ENCODE results near the gene FAM89A. TPM values are rescaled to one million over a fixed set of nuclear protein-coding genes. Genes with fewer than 3 reads are reported as not detected.

FAM89A gene
- total and polyA plus RNA-seq, 2 of the 8 experiments (the other 6 are each of a cell fraction or from before 2014, with no cell fraction given): 2.1 to 2.2 TPM

DNA sequence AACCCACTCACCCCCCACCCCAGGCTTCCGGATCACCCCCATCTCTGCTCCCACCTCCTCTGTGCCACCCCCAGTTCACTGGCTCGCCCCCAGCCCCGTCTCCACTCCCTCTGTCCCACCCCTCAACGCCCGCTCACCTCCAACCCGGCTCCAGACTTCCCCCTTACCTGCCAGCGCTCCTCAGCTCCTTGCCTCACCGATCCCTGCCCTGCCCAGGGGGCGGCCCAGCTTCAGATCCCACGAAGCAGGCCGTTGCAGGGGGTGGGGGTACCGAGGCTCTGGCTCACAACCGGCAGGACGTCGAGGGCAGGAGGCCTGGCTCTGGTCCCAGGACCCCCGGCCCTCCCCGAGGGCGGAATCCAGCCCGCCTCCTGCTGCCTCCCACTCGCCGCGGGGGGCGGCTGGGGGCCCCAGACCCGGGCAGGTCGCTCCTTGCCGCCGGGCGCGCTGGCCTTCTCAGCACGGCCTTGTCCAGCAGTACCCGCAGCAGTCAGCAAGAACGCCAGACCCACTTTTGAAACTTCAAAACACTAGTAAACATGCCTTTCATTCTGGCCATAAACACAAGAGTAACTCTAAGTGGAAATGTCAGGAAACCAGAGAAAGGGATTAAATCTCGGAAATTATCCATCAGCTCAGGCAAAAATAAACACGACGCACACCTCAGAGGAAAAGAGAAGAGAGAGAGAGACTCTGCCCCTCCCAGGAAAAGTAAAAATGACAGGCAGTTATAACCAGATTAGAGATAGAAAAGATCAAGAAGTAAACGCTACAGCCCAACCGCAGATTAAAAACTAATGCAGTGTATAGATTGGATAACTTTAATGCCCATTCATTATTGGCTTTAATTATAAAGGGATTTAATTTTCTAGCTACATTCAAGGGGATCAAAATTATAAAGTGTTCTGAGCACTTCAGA is 1.0 kb upstream of the FAM89A start:
- peak in 1 of 2 experiments; percentile 59 for DNase-seq (ENCODE audit: low read depth in 1 of 2, low spot score in 2 of 2)
- H3K9ac ChIP-seq (replicated peaks in 1 of 4; ENCODE audit: extremely low read depth in 1 of 4, low read depth in 3 of 4, low read length in 3 of 4): no peak overlapping the region
- no peak for TF ChIP-seq RFX5 (IDR thresholded peaks at IDR 0.05; ENCODE audit: borderline replicate concordance, low read depth, low read length)
- no peak for TF ChIP-seq CHD2 (IDR thresholded peaks at IDR 0.05; ENCODE audit: low read length)
- TF ChIP-seq CHD1 (IDR thresholded peaks at IDR 0.05; ENCODE audit: low read depth, low read length): no peak
- TF ChIP-seq JUN (IDR thresholded peaks at IDR 0.05; ENCODE audit: low read depth, low read length): no peak
- no peak for TF ChIP-seq SP2 (IDR thresholded peaks at IDR 0.05; ENCODE audit: low read length)
- TF ChIP-seq KDM4A (IDR thresholded peaks at IDR 0.05; ENCODE audit: low read depth, low read length, severe bottlenecking): peak; percentile 14
- TF ChIP-seq EZH2 (IDR thresholded peaks at IDR 0.05; ENCODE audit: low read depth, low read length, severe bottlenecking): peak; percentile 66
- TF ChIP-seq, protein P1, sequence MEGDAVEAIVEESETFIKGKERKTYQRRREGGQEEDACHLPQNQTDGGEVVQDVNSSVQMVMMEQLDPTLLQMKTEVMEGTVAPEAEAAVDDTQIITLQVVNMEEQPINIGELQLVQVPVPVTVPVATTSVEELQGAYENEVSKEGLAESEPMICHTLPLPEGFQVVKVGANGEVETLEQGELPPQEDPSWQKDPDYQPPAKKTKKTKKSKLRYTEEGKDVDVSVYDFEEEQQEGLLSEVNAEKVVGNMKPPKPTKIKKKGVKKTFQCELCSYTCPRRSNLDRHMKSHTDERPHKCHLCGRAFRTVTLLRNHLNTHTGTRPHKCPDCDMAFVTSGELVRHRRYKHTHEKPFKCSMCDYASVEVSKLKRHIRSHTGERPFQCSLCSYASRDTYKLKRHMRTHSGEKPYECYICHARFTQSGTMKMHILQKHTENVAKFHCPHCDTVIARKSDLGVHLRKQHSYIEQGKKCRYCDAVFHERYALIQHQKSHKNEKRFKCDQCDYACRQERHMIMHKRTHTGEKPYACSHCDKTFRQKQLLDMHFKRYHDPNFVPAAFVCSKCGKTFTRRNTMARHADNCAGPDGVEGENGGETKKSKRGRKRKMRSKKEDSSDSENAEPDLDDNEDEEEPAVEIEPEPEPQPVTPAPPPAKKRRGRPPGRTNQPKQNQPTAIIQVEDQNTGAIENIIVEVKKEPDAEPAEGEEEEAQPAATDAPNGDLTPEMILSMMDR (IDR thresholded peaks at IDR 0.05; ENCODE audit: control extremely low read depth in 1 of 3, insufficient read depth in 1 of 3, low read depth in 1 of 3, low read length in 3 of 3): no peak

More for the DNA sequence above, 1.0 kb upstream of the FAM89A start:
- Histone ChIP-seq H3K56ac (replicated peaks; ENCODE audit: insufficient read length, low read depth, low read length) (no peak overlapping the region), H2BK5ac (ENCODE audit: low read depth, low read length) (no peak overlapping the region), H3K23ac (ENCODE audit: insufficient read length) (no peak overlapping the region), H2AFZ (ENCODE audit: low read length) (peak overlapping the region; percentile 16; the same call in 1 of the 2 replicates), H4K91ac (replicated peaks; ENCODE audit: insufficient read length, low read length) (no peak overlapping the region), H3K4me3 (ENCODE audit: extremely low read depth in 1 of 4, insufficient read depth in 2 of 4, low read depth in 3 of 4, low read length in 4 of 4) (peak overlapping the region; percentile 50 to 84 (median 54); a peak in 6 of 8 replicates), H2BK15ac (ENCODE audit: low read length) (no peak overlapping the region), H2BK20ac (ENCODE audit: low read length) (no peak overlapping the region), H3K79me1 (ENCODE audit: low read depth, low read length) (no peaks in the 10 kb centered on the region), H3K18ac (ENCODE audit: extremely low read depth, low read length) (no peak overlapping the region; the same call in none of the 2 replicates), H2AK5ac (ENCODE audit: low read depth, low read length) (no peak overlapping the region), H2BK120ac (replicated peaks; ENCODE audit: low read depth, low read length) (no peak overlapping the region), H4K8ac (ENCODE audit: extremely low read depth, insufficient read depth, low read length) (no peak overlapping the region), H3K4me2 (ENCODE audit: insufficient read depth in 1 of 2, low read depth in 2 of 2, low read length in 2 of 2) (peak overlapping the region; percentile 69 to 90), H4K20me1 (replicated peaks in 1 of 2; ENCODE audit: control insufficient read depth in 1 of 2, insufficient read depth in 2 of 2, low read length in 2 of 2) (peaks cover 2 to 9% of the 10 kb centered on the region in 2 experiments), H3K14ac (ENCODE audit: insufficient read length) (no peak overlapping the region), H3K4me1 (replicated peaks in 1 of 4; ENCODE audit: control insufficient read depth in 3 of 4, insufficient read depth in 4 of 4, low read length in 3 of 4) (peaks cover 0 to 5% (median 2%) of the 10 kb centered on the region in 4 experiments; a peak in 5 of 7 replicates), H4K5ac (ENCODE audit: insufficient read length, low read depth, low read length) (no peak overlapping the region), H3K4ac (replicated peaks; ENCODE audit: insufficient read length, low read depth, low read length) (no peak overlapping the region), H3K27me3 (replicated peaks in 1 of 4; ENCODE audit: control insufficient read depth in 3 of 4, extremely low read depth in 1 of 4, insufficient read depth in 3 of 4, low read length in 3 of 4) (peaks cover 30 to 66% (median 59%) of the 10 kb centered on the region in 4 experiments), H3K79me2 (ENCODE audit: control insufficient read depth in 1 of 2, insufficient read depth in 2 of 2, low read length in 2 of 2) (no peaks in the 10 kb centered on the region), H2BK12ac (ENCODE audit: low read depth, low read length) (no peak overlapping the region), H3K23me2 (ENCODE audit: low read depth, low read length) (peaks cover 12% of the 10 kb centered on the region; the same call in 1 of the 2 replicates), H3K36me3 (ENCODE audit: control insufficient read depth in 2 of 4, insufficient read depth in 4 of 4, low read length in 3 of 4) (no peaks in the 10 kb centered on the region; a peak in 1 of 8 replicates), H3K9me3 (ENCODE audit: insufficient read depth in 2 of 2, low read depth in 1 of 2, low read length in 1 of 2) (0 out of 4 replicates have a peak, but pooled peaks cover 0 to 5% of the 10 kb centered on the region in 2 experiments), H3K27ac (ENCODE audit: low read depth, low read length) (no peak overlapping the region)
- 32% methylated on average over 20 of the region's 37 CpGs; no CpG with 5 or more reads in 1 of the 2 experiments for WGBS, 2 experiments (ENCODE audit: extremely low coverage in 1 of 2, insufficient coverage in 1 of 2, insufficient read length in 1 of 2, insufficient replicate concordance in 2 of 2, low coverage in 1 of 2, low lambda C conversion rate in 2 of 2, missing lambda C conversion rate in 1 of 2)
- ChIA-PET POLR2A (ENCODE audit: partially characterized antibody) (interaction anchor here (0.6 kb wide), 1 partner anchor 358 kb away, joined by 3 read pairs; no protein-coding TSS in a partner anchor), CTCF (ENCODE audit: partially characterized antibody) (interaction anchor here (0.6 to 1.9 kb wide), 7 partner anchors 8 to 381 kb away, joined by 3 to 6 read pairs (median 4); partner anchors contain the start of genes ARV1 and TTC13)
- no peak for FAIRE-seq
